ENCODE measurements around the gene NUSAP1.
A peak's percentile ranks its signal among the peaks of the same experiment; 100 is the strongest.
"Not testable (repeated sequence)": the region's sequence is repeated elsewhere in the genome, so short reads cannot be mapped to it uniquely, and the experiment has no call there.

NUSAP1 gene, protein sequence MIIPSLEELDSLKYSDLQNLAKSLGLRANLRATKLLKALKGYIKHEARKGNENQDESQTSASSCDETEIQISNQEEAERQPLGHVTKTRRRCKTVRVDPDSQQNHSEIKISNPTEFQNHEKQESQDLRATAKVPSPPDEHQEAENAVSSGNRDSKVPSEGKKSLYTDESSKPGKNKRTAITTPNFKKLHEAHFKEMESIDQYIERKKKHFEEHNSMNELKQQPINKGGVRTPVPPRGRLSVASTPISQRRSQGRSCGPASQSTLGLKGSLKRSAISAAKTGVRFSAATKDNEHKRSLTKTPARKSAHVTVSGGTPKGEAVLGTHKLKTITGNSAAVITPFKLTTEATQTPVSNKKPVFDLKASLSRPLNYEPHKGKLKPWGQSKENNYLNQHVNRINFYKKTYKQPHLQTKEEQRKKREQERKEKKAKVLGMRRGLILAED

GRCh38 chr15:41332194-41333025, at the start of gene NUSAP1, which contains the start of gene OIP5:
Gene NUSAP1, plus strand, starts transcription at chr15:41332881. Its CDS starts 77 bp downstream, at chr15:41332958.
Gene OIP5, minus strand, starts transcription at chr15:41332591. Its CDS starts 30 bp downstream, at chr15:41332561.
- peak; percentile 100 for DNase-seq

GRCh38 chr15:41282980-41283652, 49.6 kb upstream of the NUSAP1 start:
- DNase-seq, result not testable (repeated sequence)

GRCh38 chr15:41283653-41284426, 48.8 kb upstream of the NUSAP1 start:
- peak; percentile 100 for DNase-seq

DNA sequence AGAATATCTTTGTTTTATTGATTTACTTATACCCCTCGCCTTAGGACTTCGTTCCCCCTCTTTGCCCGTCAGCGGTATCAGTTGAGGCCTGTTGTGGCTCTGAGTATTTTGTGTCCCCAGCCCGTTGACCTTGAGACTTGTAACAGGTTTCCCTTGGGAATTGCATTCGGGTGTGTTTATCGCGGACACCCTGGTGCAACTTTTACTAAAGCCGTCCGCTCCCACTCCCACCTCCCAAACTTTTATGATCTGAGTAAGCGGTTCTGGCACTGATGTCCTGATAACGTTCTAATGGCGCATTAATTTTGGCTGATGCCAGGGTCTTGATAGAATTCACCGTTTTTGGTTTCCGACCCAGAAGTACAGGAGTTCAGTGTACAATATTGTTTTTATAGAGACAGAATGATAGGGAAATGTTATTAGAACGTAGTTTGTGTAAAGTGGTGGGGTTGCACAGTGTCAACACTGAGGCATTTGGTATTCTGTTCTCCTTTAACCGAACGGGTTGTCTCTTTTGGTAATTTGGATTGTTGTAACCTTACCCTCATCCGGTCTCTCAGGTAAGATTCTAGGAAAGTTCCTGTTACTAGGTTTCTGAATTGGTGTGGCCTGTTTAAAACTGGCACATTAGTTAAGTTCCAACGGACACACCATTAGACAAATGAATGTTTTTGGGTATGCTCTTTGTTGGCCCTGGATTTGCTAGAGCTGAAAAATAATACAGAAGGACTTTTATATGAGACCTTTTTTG, 48.1 kb upstream of the NUSAP1 start:
- peak; percentile 54 for DNase-seq

DNA sequence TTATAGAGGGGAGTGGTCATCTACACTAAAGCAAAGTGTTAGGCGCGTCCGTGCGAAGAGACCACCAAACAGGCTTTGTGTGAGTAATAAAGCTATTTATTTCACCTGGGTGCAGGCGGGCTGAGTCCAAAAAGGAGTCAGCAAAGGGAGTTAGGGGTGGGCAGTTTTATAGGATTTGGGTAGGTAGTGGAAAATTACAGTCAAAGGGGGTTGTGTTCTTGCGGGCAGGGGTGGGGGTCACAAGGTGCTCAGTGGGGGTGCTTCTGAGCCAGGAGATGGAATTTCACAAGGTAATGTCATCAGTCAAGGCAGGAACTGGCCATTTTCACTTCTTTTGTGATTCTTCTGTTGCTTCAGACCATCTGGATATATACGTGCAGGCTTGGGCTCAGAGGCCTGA, 47.4 kb upstream of the NUSAP1 start:
- DNase-seq, result no peak

- DNase-seq, result no peak
Observed at GRCh38 chr15:41286665-41287333, 45.9 kb upstream of the NUSAP1 start.

DNA sequence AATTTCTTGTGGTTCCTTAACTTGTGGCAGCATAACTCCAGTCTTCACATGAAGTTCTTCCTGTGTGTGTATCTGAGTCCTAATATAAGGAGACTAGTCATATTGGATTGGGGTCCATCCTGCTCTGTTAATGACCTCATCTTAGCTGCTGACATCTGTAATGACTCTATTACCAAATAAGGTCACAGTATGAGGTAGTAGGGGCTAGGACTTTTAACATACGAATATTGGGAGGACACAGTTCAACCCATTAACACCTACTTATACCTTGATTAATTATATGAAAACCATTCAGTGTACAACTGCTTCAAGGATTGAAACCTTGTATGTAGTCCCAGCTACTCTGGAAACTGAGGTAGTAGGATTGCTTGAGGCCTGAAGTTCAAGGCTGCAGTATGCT, 44.2 kb upstream of the NUSAP1 start:
- DNase-seq, result no peak

DNA sequence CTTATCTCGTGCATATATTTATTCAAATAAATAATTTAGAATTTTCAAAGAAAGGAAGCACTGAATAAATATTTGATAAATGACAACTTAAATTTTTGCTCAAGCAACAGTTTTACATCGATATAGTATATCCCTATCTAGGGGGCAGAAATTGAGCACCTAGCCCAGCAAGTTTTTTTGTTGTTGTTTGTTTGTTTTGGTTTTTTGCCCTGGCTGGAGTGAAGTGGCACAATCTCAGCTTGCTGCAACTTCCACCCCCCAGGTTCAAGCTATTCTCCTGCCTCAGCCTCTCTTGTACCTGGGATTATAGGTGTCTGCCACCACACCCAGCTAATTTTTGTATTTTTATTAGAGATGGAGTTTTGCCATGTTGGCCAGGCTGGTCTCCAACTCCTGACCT, 42.7 kb upstream of the NUSAP1 start:
- DNase-seq, result no peak

DNA sequence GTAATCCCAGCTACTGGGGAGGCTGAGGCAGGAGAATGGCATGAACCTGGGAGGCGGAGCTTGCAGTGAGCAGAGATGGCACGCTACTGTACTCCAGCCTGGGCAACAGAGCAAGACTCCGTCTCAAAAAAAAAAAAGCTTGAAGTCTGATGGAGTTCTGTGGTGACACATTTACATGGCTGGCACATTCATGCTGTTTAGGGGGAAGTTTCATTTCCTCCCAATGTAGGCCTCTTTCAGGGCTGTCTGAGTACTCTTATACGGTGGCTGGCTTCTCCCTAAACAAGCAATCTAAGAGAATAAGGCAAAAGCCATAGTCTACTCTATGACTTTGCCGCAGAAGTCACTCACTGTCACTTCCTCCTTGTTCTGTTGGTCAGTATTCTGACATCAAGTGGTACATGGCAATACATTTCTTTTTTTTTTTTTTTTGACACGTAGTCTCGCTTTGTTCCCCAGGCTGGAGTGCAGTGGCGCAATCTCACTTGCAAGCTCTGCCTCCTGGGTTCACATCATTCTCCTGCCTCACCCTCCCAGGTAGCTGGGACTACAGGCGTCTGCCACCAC, 41.5 kb upstream of the NUSAP1 start:
- DNase-seq, result no peak

- DNase-seq, result no peak
Observed at GRCh38 chr15:41292521-41292920, 40.2 kb upstream of the NUSAP1 start.

GRCh38 chr15:41301139-41301538, 31.5 kb upstream of the NUSAP1 start:
- DNase-seq, result not testable (repeated sequence)

GRCh38 chr15:41301587-41301986, 31.1 kb upstream of the NUSAP1 start:
- no peak for DNase-seq

DNA sequence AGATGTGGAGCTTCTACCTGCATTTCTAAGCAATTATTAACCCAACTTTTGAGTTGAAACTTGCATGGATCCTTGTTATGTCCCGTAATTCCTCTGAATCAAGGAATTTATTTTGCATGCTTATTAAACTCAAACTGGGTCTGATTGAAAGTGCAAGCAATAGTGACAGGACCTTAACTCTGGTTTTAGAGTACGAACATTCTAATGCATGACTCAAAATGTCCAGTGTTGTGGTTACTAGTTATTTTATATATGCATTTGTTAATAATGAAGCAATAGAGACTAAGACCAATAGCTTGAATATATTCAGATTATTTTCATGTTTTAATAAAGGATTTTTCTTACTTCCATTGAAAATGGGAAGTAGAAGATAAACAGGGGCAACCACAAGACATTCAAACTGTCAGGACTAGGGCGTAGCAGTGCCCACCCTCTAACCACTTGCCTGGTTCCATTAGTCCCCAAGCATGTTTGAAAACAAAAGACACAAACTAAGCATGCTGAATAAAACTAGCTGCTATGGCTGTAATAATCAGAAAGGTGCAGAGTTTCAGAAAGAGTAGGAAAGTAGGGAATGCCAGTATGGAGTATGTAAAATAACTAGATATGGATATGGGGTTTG, 28.4 kb upstream of the NUSAP1 start:
- DNase-seq, result peak; percentile 62

DNA sequence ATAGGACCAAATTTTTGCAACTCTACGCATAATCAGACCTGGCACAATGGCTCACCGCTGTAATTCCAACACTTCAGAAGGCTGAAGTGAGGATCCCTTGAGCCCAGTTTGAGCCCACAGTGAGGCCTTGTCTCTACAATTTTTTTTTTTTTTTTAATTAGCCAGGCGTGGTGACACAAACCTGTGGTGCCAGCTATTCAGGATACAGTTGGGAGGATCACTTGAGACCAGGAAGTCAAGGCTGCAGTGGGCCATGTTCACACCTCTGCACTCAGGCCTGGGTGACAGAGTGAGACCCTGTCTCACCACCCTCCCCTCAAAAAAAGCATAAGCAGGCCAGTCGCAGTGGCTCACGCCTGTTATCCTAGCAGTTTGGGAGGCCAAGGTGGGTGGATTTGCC, 25.0 kb upstream of the NUSAP1 start:
- no peak for DNase-seq

DNA sequence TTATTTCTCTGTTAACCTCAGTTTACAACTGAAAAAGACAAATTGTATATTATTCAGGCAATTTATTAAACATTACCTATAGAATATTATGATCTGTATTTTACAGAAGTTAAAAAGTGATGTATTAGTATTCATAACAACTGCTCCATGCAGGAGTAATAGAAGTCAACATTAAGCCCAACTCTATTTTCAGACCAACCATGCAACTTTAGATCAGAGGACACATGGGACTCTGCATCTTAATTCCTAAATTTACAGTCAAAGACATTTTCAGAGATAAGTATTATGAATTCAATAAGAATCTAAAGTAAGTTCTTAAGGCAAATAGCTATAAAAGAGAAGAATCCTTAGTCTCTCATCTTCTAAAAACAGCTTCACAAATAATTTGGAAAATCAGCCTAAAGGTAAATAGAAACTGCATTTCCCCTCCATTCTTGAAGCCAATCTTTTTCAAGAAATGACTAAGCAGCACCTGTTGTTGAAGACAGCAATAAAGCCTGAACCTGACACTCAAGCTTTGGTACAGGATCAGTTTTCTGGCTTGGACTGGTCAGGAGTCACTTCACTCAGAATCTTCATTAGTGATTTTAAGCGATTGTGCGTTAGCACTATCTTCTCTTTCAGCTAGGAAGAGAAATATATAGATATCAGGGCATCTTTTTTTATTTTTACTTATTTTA, 23.3 kb upstream of the NUSAP1 start:
- no peak for DNase-seq

- DNase-seq, result not testable (repeated sequence)
Observed at GRCh38 chr15:41320805-41321330, 11.8 kb upstream of the NUSAP1 start.

- no peak for DNase-seq
Observed at GRCh38 chr15:41323611-41324010, 9.1 kb upstream of the NUSAP1 start.

- no peak for DNase-seq
Observed at GRCh38 chr15:41331281-41331680, 1.4 kb upstream of the NUSAP1 start.

- no peak for DNase-seq
Observed at GRCh38 chr15:41331833-41332193, 868 bp upstream of the NUSAP1 start.

Data from hematopoietic multipotent progenitor cell treated with erythropoietin and hydrocortisone succinate and interleukin-3 and kit ligand, for 8 days (in vitro differentiated cells).